ENCODE results near the gene SLC12A8. TPM values are rescaled to one million over a fixed set of nuclear protein-coding genes. Genes with fewer than 3 reads are reported as not detected.
A peak's percentile ranks its signal among the peaks of the same experiment; 100 is the strongest.

Gene SLC12A8
- total RNA-seq, 1 donor from 2014 or later = 24.2 TPM

- no peak for ATAC-seq
These were observed 155.2 kb downstream of the SLC12A8 start for GRCh38 chr3:125057186-125057850.

GRCh38 chr3:125055913-125056745 is 156.4 kb downstream of the SLC12A8 start, which contains the start of gene HEG1:
Gene HEG1, minus strand, starts transcription at chr3:125055997. Its CDS starts 107 bp downstream, at chr3:125055890.
- DNase-seq (ENCODE audit: low spot score) = peak; percentile 91
- peak; percentile 92 for ATAC-seq

More at GRCh38 chr3:125057186-125057850, 155.2 kb downstream of the SLC12A8 start:
- no peak for DNase-seq (ENCODE audit: low spot score)

GRCh38 chr3:125055331-125055912 is 157.1 kb downstream of the SLC12A8 start:
- ATAC-seq (no peak), DNase-seq (ENCODE audit: low spot score) (peak; percentile 61)

GRCh38 chr3:125054449-125055329 is 157.9 kb downstream of the SLC12A8 start:
- ATAC-seq (peak; percentile 71), DNase-seq (ENCODE audit: low spot score) (peak; percentile 65)

GRCh38 chr3:125054062-125054448 is 158.5 kb downstream of the SLC12A8 start:
- ATAC-seq (no peak), DNase-seq (ENCODE audit: low spot score) (no peak)

GRCh38 chr3:125053304-125053699 is 159.2 kb downstream of the SLC12A8 start:
- DNase-seq (ENCODE audit: low spot score) (no peak), ATAC-seq (no peak)

GRCh38 chr3:125052624-125053303 is 159.8 kb downstream of the SLC12A8 start:
- ATAC-seq (no peak), DNase-seq (ENCODE audit: low spot score) (no peak)

- no peak for DNase-seq (ENCODE audit: low spot score)
These were observed 160.6 kb downstream of the SLC12A8 start for GRCh38 chr3:125051715-125052581.

GRCh38 chr3:125051205-125051604 is 161.3 kb downstream of the SLC12A8 start:
- DNase-seq (ENCODE audit: low spot score) (no peak), ATAC-seq (no peak)

More at GRCh38 chr3:125051715-125052581, 160.6 kb downstream of the SLC12A8 start:
- no peak for ATAC-seq

GRCh38 chr3:125050488-125051090 is 162.0 kb downstream of the SLC12A8 start:
- DNase-seq (ENCODE audit: low spot score) (no peak), ATAC-seq (no peak)

- no peak for ATAC-seq
These were observed 164.3 kb downstream of the SLC12A8 start for GRCh38 chr3:125048282-125048681.

GRCh38 chr3:125045965-125046364 is 166.6 kb downstream of the SLC12A8 start:
- no peak for ATAC-seq

More at GRCh38 chr3:125048282-125048681, 164.3 kb downstream of the SLC12A8 start:
- no peak for DNase-seq (ENCODE audit: low spot score)

GRCh38 chr3:125045194-125045593 is 167.4 kb downstream of the SLC12A8 start:
- ATAC-seq (peak; percentile 70), DNase-seq (ENCODE audit: low spot score) (no peak)

More at GRCh38 chr3:125045965-125046364, 166.6 kb downstream of the SLC12A8 start:
- DNase-seq (ENCODE audit: low spot score) = no peak

GRCh38 chr3:125043599-125044151 is 168.9 kb downstream of the SLC12A8 start:
- no peak for DNase-seq (ENCODE audit: low spot score)
- ATAC-seq = no peak

GRCh38 chr3:125042725-125043406 is 169.7 kb downstream of the SLC12A8 start:
- ATAC-seq = peak; percentile 54
- DNase-seq (ENCODE audit: low spot score) = no peak

GRCh38 chr3:125039131-125040100 is 173.1 kb downstream of the SLC12A8 start:
- no peak for ATAC-seq
- no peak for DNase-seq (ENCODE audit: low spot score)
